DND-41 (cell line): ENCODE measurements around the gene PTK6.

Experiments used
- CTCF ChIP-seq: IDR thresholded peaks from 2 replicates; pipeline ENCODE4 v1.5.1; 2012; ENCODE audit warnings: borderline replicate concordance, low read length, moderate library complexity, mild to moderate bottlenecking; ENCODE audit not compliant: poor library complexity, severe bottlenecking; ENCODE audit errors: extremely low read depth
- EZH2 ChIP-seq: IDR thresholded peaks from 3 replicates; pipeline ENCODE4 v1.6.1; 2012; ENCODE audit warnings: borderline replicate concordance, low read depth, mild to moderate bottlenecking, moderate library complexity, low read length, inconsistent platforms; ENCODE audit not compliant: severe bottlenecking

- TF ChIP-seq CTCF = no peak
- TF ChIP-seq EZH2 = no peak
Measured at GRCh38 chr20:63484236-63484635, 52.9 kb downstream of the PTK6 start.
